SU-DHL-6 (cell line): ENCODE measurements around the gene ARX.

ENCODE experiments used
- CTCF ChIP-seq: fragments of 200-600 bp; sonication (generic); IDR thresholded peaks from one replicate; pipeline ENCODE4 v1.5.1; 2017; ENCODE audit warnings: antibody characterized with exemption, mild to moderate bottlenecking, low read length, moderate library complexity; ENCODE audit not compliant: insufficient read depth, poor library complexity, severe bottlenecking
- EZH2phosphoT487 ChIP-seq: fragments of 200-600 bp; sonication (generic), shearing (Covaris generic); conservative IDR thresholded peaks from 2 replicates; pipeline ENCODE4 v1.6.1; 2018; ENCODE audit warnings: mild to moderate bottlenecking, antibody characterized with exemption, low read length, moderate library complexity, mixed read lengths

DNA sequence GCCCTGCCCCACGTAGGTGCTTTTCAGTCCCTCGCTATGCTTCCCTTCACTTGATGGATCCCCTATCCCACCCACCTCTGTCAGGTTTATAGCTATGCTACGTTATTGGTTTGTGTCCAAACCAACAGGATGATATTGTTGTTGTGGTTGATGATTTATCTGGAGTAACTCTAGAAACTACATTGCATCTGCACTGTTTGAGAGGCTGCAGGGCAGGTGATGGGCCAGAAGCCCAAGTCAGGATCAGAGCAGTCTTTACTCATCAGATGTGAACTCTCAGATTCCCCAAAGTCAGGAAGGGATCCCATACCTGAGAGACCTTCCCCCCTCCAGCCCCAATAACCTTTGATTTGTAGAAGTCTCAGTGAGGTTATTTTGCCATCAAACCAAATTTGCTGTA is 34.7 kb downstream of the ARX start:
- no peak for TF ChIP-seq CTCF
- TF ChIP-seq EZH2phosphoT487, result no peak
